Upper lobe of left lung (tissue), 6 donors: ENCODE results near the gene STAB2. TPM values are rescaled to one million over a fixed set of nuclear protein-coding genes. Genes with fewer than 3 reads are reported as not detected.

Experiments
- ATAC-seq, 2 donors: fragments of 200-7000 bp; cut with Tn5 transposase; one replicate each; pipeline ENCODE4 v1.9.1; 2022; ENCODE audit warnings: mild to moderate bottlenecking in 2 of 2, moderate library complexity in 2 of 2; ENCODE audit not compliant: low FRiP score in 2 of 2
- DNase-seq, 2 donors: peaks; one replicate each; pipeline ENCODE4 v3.0.0-alpha.2; 2019 to 2020
- H3K27ac ChIP-seq, 4 donors: fragments of 200-600 bp; sonication (generic); one replicate each; pipeline ENCODE4 v1.5.1; 2016 to 2019
- H3K27me3 ChIP-seq, 4 donors: fragments of 200-600 bp; sonication (generic); one replicate each; pipeline ENCODE4 v1.5.1; 2017 to 2019
- H3K36me3 ChIP-seq, 4 donors: fragments of 200-600 bp; sonication (generic); one replicate each; pipeline ENCODE4 v1.5.1; 2016 to 2019
- H3K4me1 ChIP-seq, 4 donors: fragments of 200-600 bp; sonication (generic); one replicate each; pipeline ENCODE4 v1.5.1; 2018 to 2019
- H3K4me3 ChIP-seq, 4 donors: fragments of 200-600 bp; sonication (generic); one replicate each; pipeline ENCODE4 v1.5.1; 2017 to 2019; ENCODE audit warnings: mild to moderate bottlenecking in 2 of 4, moderate library complexity in 1 of 4
- H3K9me3 ChIP-seq, 4 donors: fragments of 200-600 bp; sonication (generic); one replicate each; pipeline ENCODE4 v1.5.1; 2018 to 2019
- EP300 ChIP-seq, 4 donors: sonication (generic); formaldehyde crosslinking; IDR thresholded peaks; one replicate each; pipeline ENCODE4 v1.5.1; 2017; ENCODE audit warnings: antibody characterized with exemption in 4 of 4, control low read depth in 2 of 4
- POLR2A ChIP-seq, 4 donors: fragments of 450-650 bp; IDR thresholded peaks; one replicate each; pipeline ENCODE4 v1.5.1; 2016 to 2017; ENCODE audit warnings: antibody characterized with exemption in 4 of 4, mild to moderate bottlenecking in 2 of 4
- POLR2AphosphoS5 ChIP-seq, 2 donors: sonication (generic); formaldehyde crosslinking; IDR thresholded peaks; one replicate each; pipeline ENCODE4 v1.5.1; 2017; ENCODE audit warnings: antibody characterized with exemption in 2 of 2
- WGBS, 2 donors: methylation state at CpG; one replicate each; pipeline ENCODE4 v1.1.5; 2017 to 2018; 5-methylcytosine and 5-hydroxymethylcytosine counted together
- total RNA-seq, 6 donors: library from RNA; depleted of rRNA in 4 of 6; stranded (reverse); fragments of >200 nt in 4 of 6; gene quantifications; one replicate each; pipeline versions ENCODE4 v1.1.0 to v1.2.1, GENCODE V29; 2016 to 2021
- TF ChIP-seq, protein P1 (sequence below), 6 experiments: fragments of 450-650 bp in 4 of 6; fragments of 200-600 bp in 2 of 6; sonication (generic) in 2 of 6; IDR thresholded peaks; one replicate each; pipeline ENCODE4 v1.5.1; 2016 to 2019; ENCODE audit warnings: antibody characterized with exemption in 6 of 6
- donor health status: DM: no; HTN: no; CAD: no; lungs with moderate emphysema.
- donor health status: DM: no; HTN: yes; CAD: no; lungs with severe emphysema.

The STAB2 gene
- total RNA-seq, 6 donors from 2014 or later: 0.10 to 2.4 (median 0.22) TPM; not detected in 1

DNA sequence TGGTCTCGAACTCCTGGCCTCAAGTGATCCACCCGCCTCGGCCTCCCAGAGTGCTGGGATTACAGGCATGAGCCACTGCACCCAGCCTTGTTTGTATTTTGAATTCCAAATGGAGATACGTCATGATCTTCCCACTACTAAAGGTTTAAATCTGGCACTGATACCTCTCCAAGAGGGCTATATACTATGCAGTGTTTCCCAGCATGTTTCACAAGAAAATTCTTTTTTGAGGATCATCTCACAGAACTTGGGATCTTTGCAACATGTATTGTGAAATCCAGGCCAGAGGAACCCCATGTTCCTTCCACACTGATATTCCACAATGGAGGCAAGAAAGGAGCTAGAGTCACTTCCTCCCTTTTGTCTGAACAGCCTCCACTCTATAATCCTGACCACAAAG lies 141.2 kb downstream of the STAB2 start:
- Histone ChIP-seq H3K4me3 (no peak overlapping the region), H3K9me3 (peaks cover 0 to 10% (median 5%) of the 10 kb centered on the region in 4 donors), H3K27me3 (no peaks in the 10 kb centered on the region), H3K27ac (no peak overlapping the region), H3K36me3 (no peaks in the 10 kb centered on the region), H3K4me1 (no peaks in the 10 kb centered on the region)
- DNase-seq (no peak), ATAC-seq (no peak)
- TF ChIP-seq POLR2A (IDR thresholded peaks at IDR 0.05): no peak
- TF ChIP-seq, protein P1, sequence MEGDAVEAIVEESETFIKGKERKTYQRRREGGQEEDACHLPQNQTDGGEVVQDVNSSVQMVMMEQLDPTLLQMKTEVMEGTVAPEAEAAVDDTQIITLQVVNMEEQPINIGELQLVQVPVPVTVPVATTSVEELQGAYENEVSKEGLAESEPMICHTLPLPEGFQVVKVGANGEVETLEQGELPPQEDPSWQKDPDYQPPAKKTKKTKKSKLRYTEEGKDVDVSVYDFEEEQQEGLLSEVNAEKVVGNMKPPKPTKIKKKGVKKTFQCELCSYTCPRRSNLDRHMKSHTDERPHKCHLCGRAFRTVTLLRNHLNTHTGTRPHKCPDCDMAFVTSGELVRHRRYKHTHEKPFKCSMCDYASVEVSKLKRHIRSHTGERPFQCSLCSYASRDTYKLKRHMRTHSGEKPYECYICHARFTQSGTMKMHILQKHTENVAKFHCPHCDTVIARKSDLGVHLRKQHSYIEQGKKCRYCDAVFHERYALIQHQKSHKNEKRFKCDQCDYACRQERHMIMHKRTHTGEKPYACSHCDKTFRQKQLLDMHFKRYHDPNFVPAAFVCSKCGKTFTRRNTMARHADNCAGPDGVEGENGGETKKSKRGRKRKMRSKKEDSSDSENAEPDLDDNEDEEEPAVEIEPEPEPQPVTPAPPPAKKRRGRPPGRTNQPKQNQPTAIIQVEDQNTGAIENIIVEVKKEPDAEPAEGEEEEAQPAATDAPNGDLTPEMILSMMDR (IDR thresholded peaks at IDR 0.05): no peak
- no peak for TF ChIP-seq EP300 (IDR thresholded peaks at IDR 0.05)
- no peak for TF ChIP-seq POLR2AphosphoS5 (IDR thresholded peaks at IDR 0.05)
- 88 to 93% methylated on average over 4 of the region's 4 CpGs for WGBS, 2 donors

DNA sequence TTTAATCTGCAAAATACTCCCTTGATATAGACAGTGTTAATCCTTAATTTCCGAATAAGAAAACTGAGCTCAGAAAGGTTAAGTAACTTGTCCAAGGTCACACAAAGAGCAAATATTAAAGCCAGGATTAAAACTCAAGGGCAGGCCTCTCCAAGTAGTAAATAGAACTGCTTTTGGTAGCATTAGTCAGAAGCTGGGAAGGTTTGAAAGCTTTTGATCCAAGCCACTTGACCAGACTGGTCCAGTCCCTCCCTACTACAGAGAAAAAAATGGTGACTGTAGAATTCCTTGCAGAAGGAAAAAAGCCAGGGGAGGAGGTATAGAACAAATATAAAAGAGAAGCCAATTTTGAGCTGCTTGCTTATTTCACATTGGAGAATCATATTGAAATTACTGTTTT lies 142.4 kb downstream of the STAB2 start:
- ATAC-seq: no peak
- TF ChIP-seq POLR2A (IDR thresholded peaks at IDR 0.05): no peak
- DNase-seq: no peak
- no peaks in the 10 kb centered on the region for H3K4me1 ChIP-seq
- no peak overlapping the region for H3K4me3 ChIP-seq
- H3K27me3 ChIP-seq: no peaks in the 10 kb centered on the region
- 75 to 79% methylated on average over 1 of the region's 1 CpG for WGBS, 2 donors
- no peak overlapping the region for H3K27ac ChIP-seq
- H3K9me3 ChIP-seq: peaks cover 0 to 10% (median 5%) of the 10 kb centered on the region in 4 donors
- H3K36me3 ChIP-seq: no peaks in the 10 kb centered on the region

DNA sequence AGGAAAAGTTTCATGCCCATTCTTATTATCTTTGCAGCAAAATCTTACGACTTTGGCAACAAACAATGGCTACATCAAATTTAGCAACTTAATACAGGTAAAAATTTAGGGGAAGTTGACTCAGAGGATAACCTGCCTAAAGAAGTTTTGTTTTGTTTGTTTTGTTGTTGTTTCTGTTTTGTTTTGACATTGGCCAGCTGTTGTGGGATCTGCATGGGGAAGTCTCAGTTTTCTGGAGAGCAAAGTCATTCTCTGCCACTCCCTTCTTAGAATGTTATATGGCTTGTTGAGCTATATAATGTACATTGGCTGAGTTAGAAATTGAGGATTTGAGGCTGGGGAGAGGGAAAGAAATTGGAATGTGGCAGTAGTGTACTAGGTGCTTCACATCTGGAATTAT lies 144.5 kb downstream of the STAB2 start:
- TF ChIP-seq POLR2A (IDR thresholded peaks at IDR 0.05): no peak
- TF ChIP-seq POLR2AphosphoS5 (IDR thresholded peaks at IDR 0.05): no peak
- TF ChIP-seq, protein P1 (IDR thresholded peaks at IDR 0.05): no peak
- TF ChIP-seq EP300 (IDR thresholded peaks at IDR 0.05): no peak
- Histone ChIP-seq H3K9me3 (peaks cover 0 to 10% (median 5%) of the 10 kb centered on the region in 4 donors), H3K4me1 (no peaks in the 10 kb centered on the region), H3K27me3 (no peaks in the 10 kb centered on the region), H3K27ac (no peak overlapping the region), H3K36me3 (no peaks in the 10 kb centered on the region), H3K4me3 (no peak overlapping the region)
- DNase-seq (no peak), ATAC-seq (no peak)
- 89 to 93% methylated on average over 1 of the region's 1 CpG for WGBS, 2 donors

DNA sequence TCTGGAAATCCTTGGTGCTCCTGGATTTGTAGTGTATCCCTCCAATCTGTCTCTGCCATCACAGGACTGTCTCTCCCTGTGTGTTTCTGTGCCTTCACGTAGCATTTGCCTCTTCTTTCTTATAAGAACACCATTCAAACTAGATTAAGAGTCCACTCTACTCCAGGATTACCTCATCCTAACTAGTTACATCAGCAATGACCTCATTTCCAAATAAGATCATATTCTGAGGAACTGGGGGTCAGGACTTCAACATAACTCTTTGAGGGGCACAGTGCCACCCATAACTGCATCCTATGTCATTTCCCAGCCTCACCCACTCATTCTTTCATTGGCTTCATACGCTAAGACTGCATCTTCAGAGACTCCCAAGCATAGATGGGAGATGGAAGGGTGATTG lies 147.8 kb downstream of the STAB2 start:
- DNase-seq (no peak), ATAC-seq (no peak)
- Histone ChIP-seq H3K4me1 (no peaks in the 10 kb centered on the region), H3K4me3 (no peak overlapping the region), H3K27ac (no peak overlapping the region), H3K9me3 (peaks cover 0 to 10% (median 5%) of the 10 kb centered on the region in 4 donors), H3K36me3 (no peaks in the 10 kb centered on the region), H3K27me3 (no peaks in the 10 kb centered on the region)
- 80 to 92% methylated on average over 2 of the region's 2 CpGs for WGBS, 2 donors
- TF ChIP-seq, protein P1 (IDR thresholded peaks at IDR 0.05): no peak
- TF ChIP-seq POLR2AphosphoS5 (IDR thresholded peaks at IDR 0.05) (no peak), EP300 (IDR thresholded peaks at IDR 0.05) (no peak), POLR2A (IDR thresholded peaks at IDR 0.05) (no peak)

DNA sequence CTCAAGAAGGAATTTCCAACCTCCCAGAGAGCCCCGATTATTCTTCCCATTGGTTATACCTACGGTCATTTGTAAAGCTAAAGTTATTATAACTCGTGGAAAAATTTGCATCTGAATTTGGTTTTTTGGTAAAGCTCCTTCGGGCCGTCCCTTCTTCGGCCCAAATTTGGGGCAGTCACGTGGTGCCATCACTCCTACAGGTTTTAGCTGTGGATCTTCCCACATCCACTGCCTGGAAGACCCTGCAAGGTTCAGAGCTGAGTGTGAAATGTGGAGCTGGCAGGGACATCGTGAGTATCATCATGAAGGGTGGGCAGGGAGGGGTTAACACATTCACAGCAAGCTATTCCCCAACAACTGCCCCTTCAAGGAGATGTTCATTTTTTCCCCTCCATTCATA lies 148.2 kb downstream of the STAB2 start:
- TF ChIP-seq EP300 (IDR thresholded peaks at IDR 0.05) (no peak), POLR2A (IDR thresholded peaks at IDR 0.05) (no peak), POLR2AphosphoS5 (IDR thresholded peaks at IDR 0.05) (no peak)
- TF ChIP-seq, protein P1 (IDR thresholded peaks at IDR 0.05): no peak
- WGBS, 2 donors: 87 to 92% methylated on average over 8 of the region's 8 CpGs
- no peak overlapping the region for H3K27ac ChIP-seq
- H3K27me3 ChIP-seq: no peaks in the 10 kb centered on the region
- peaks cover 0 to 10% (median 5%) of the 10 kb centered on the region in 4 donors for H3K9me3 ChIP-seq
- no peaks in the 10 kb centered on the region for H3K36me3 ChIP-seq
- ATAC-seq (no peak), DNase-seq (no peak)
- H3K4me1 ChIP-seq: no peaks in the 10 kb centered on the region
- no peak overlapping the region for H3K4me3 ChIP-seq
